IgD-negative memory B cell (primary cell): ENCODE data around the gene SLC25A53. TPM values are rescaled to one million over a fixed set of nuclear protein-coding genes. Genes with fewer than 3 reads are reported as not detected.

Experiments
- H3K27ac Mint-ChIP-seq, 3 donors: one replicate each; pipeline ENCODE4 v1.8.0; 2020 to 2022; ENCODE audit warnings: mild to moderate bottlenecking in 3 of 3, mixed read lengths in 3 of 3, moderate library complexity in 1 of 3
- H3K27me3 Mint-ChIP-seq: one replicate; pipeline ENCODE4 v1.8.0; 2021; ENCODE audit warnings: mixed read lengths
- H3K36me3 Mint-ChIP-seq: one replicate; pipeline ENCODE4 v1.8.0; 2020; ENCODE audit warnings: mild to moderate bottlenecking, mixed read lengths
- H3K4me1 Mint-ChIP-seq, 3 donors: one replicate each; pipeline ENCODE4 v1.8.0; 2020 to 2022; ENCODE audit warnings: mixed read lengths in 3 of 3, mild to moderate bottlenecking in 1 of 3
- H3K4me3 Mint-ChIP-seq, 4 donors: one replicate each; pipeline ENCODE4 v1.8.0; 2020 to 2022; ENCODE audit warnings: mild to moderate bottlenecking in 4 of 4, mixed read lengths in 4 of 4, moderate library complexity in 3 of 4
- H3K9me3 Mint-ChIP-seq, 3 donors: one replicate each; pipeline ENCODE4 v1.8.0; 2020 to 2021; ENCODE audit warnings: mixed read lengths in 3 of 3, mild to moderate bottlenecking in 1 of 3
- polyA plus RNA-seq: library from polyadenylated mRNA; unstranded; fragments of 300-500 nt; fragmentation: Illumina TruSeq; gene quantifications from one replicate; pipeline ENCODE4 v1.2.3, GENCODE V29; 2021

The SLC25A53 gene
- polyA plus RNA-seq, 1 donor from 2014 or later, result 9.5 TPM

DNA sequence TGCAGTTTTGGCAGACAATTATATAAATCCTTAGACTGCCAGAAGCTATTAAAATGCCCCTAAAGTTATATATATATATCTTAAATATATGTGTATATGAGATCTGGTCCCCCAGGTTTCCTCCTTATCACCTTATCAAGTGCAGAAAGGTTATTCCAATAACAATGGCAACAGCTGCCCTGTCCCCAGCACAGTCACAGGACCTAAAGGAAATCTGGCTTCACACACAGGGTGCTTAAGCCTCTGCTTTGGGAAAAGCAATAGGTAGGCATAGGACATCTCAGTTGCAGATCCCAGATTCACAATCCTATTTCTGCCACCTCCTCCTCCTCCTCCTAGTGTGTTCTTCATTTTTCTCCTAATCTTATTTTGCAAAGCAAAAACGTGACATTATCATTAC, 5.8 kb downstream of the SLC25A53 start:
- Mint-ChIP-seq H3K27ac (peak overlapping the region in 1 of 3 donors; percentile 36), H3K4me3 (no peak overlapping the region), H3K36me3 (no peaks in the 10 kb centered on the region)

DNA sequence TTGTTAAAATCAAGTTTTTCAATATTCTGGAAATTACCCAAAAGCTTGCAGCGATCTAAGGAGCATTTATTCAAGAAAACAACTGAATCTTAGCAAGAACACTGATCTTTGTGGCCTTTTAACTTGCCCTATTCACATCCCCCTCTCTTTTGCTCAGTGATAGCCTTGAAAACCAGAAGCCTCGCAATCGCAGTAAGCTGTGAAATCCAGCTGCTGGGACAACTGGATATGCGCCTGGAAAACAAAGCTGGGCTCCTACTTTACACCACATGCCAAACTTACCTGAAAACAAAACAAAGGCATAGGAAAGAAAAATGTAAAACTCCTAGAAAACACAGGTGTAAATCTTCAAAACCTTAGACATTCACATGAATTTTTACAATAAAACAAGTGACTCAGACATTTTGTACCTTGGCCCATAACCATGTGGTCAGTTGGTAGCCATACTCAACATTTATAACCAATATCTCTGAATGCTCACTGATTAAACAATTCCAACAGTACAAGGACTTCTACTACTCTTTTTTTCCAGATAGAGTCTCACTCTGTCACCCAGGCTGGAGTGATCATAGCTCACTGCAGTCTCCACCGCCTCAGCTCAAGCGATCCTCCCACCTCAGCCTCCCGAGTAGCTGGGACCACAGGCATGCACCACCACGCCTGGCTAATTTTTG, 15.6 kb downstream of the SLC25A53 start:
- peaks cover 1% of the 10 kb centered on the region for H3K36me3 Mint-ChIP-seq
- peaks cover 0 to 1% (median 0%) of the 10 kb centered on the region in 3 donors for H3K9me3 Mint-ChIP-seq
- H3K4me1 Mint-ChIP-seq, result peaks cover 10 to 22% (median 15%) of the 10 kb centered on the region in 3 donors
- H3K4me3 Mint-ChIP-seq, result no peak overlapping the region
- no peaks in the 10 kb centered on the region for H3K27me3 Mint-ChIP-seq
- H3K27ac Mint-ChIP-seq, result no peak overlapping the region

More for the DNA sequence above, 5.8 kb downstream of the SLC25A53 start:
- H3K9me3 Mint-ChIP-seq, result no peaks in the 10 kb centered on the region
- no peaks in the 10 kb centered on the region for H3K27me3 Mint-ChIP-seq
- peaks cover 0 to 9% (median 4%) of the 10 kb centered on the region in 3 donors for H3K4me1 Mint-ChIP-seq

- H3K36me3 Mint-ChIP-seq, result no peaks in the 10 kb centered on the region
These were observed 19.3 kb downstream of the SLC25A53 start for GRCh38 chrX:104137496-104137895.

DNA sequence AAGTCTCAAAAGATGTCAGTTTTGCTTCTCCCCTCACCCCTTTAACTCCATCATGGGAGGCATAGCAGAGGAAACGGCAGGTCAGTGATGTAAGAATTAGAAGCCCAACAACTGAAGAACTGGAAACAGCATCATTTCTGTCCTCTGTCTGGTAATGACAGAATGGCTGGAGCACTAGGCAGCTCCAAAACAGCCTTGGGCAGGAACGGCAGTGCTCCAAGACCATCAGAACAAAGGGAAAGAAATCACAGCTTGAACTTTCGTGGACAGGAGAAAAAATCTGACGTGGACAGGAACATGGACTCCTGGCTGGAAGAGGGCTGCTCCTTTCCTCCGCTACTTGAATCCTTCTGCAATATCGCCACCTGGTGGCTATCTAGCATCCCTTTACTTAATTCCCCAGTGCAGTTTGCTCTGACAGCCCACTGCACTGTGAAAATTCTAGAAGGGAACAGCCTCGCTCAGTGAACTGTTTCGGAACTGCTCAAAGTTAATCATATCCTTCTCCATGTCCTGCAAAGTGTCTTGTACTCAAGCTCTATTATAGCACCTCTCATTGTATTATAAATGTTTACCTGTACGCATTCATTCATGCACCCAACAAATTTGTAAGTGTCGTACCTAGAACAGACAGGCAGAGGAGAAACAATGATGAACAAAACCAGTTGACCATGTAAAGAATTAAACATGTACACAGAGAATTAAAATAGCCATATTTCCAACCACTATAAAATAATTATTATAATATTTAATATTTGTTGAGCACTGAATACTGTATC, 20.4 kb downstream of the SLC25A53 start:
- Mint-ChIP-seq H3K27ac (peak overlapping the region in 1 of 3 donors; percentile 32), H3K9me3 (peaks cover 0 to 1% (median 0%) of the 10 kb centered on the region in 3 donors), H3K36me3 (no peaks in the 10 kb centered on the region), H3K4me3 (no peak overlapping the region), H3K27me3 (no peaks in the 10 kb centered on the region), H3K4me1 (peaks cover 4 to 18% (median 5%) of the 10 kb centered on the region in 3 donors)

More at GRCh38 chrX:104137496-104137895, 19.3 kb downstream of the SLC25A53 start:
- Mint-ChIP-seq H3K9me3 (peaks cover 0 to 1% (median 0%) of the 10 kb centered on the region in 3 donors), H3K27ac (peak overlapping the region in 1 of 3 donors; percentile 67), H3K4me3 (no peak overlapping the region), H3K27me3 (no peaks in the 10 kb centered on the region), H3K4me1 (peaks cover 3 to 22% (median 5%) of the 10 kb centered on the region in 3 donors)

- peaks cover 4 to 18% (median 5%) of the 10 kb centered on the region in 3 donors for H3K4me1 Mint-ChIP-seq
- no peak overlapping the region for H3K27ac Mint-ChIP-seq
- no peaks in the 10 kb centered on the region for H3K36me3 Mint-ChIP-seq
- H3K9me3 Mint-ChIP-seq, result peaks cover 0 to 1% (median 0%) of the 10 kb centered on the region in 3 donors
- no peak overlapping the region for H3K4me3 Mint-ChIP-seq
- H3K27me3 Mint-ChIP-seq, result no peaks in the 10 kb centered on the region
These were observed 21.1 kb downstream of the SLC25A53 start for GRCh38 chrX:104135677-104136076.

DNA sequence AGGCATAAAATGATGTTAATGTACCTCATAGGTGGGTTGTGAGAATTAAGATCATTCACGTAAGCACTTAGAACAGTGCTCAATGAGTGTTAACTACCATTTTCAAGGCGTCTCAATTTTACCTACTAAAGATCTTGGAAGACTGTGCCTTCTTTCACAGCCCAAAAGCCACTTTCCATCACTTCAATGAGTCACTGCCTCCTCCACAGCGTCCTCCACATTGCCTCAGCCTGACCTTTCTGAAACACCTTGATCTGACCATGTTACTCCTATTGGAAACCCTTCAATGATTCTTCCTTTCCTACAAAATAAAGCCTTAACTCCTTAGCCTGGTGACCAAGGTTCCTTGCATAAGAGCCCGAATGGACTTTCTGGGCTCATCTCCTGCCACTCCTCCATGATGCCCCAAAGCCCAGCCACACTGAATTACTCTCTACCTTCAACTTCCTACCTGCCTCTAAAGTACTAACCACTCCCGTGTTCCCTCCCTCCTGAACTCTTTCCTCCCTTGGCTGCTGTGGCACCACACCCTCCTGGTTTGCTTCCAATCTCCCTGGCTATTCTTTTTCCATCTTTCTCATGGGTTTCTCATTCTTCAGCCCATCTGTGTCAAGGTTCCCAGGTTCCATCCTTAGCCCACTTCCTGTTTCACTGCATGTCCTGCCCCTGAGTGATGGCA, 22.1 kb downstream of the SLC25A53 start:
- H3K27ac Mint-ChIP-seq, result no peak overlapping the region
- no peak overlapping the region for H3K4me3 Mint-ChIP-seq
- H3K27me3 Mint-ChIP-seq, result no peaks in the 10 kb centered on the region
- no peaks in the 10 kb centered on the region for H3K36me3 Mint-ChIP-seq
- H3K9me3 Mint-ChIP-seq, result no peaks in the 10 kb centered on the region
- H3K4me1 Mint-ChIP-seq, result peaks cover 1 to 18% (median 5%) of the 10 kb centered on the region in 3 donors

DNA sequence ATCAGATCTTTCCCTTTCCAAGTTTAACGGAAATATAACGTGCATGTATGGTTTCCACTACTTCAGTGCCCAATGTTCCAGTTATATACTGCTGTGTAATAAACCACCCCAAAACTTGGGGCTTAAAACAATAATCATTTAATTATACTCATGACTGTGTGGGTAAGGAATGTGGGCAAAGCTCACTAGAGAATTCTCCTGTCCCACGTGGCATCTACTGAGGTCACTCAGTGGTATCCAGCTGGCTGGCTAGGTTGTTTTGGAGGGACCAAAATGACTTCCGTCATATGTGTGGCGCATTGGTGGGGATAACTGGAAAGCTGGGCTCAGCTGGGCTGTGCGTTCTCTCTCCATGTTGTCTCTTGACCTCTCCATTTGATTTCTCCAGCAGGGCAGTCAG, 26.0 kb downstream of the SLC25A53 start:
- H3K4me3 Mint-ChIP-seq, result no peak overlapping the region
- H3K27ac Mint-ChIP-seq, result no peak overlapping the region
- H3K4me1 Mint-ChIP-seq, result peaks cover 10 to 20% (median 14%) of the 10 kb centered on the region in 3 donors
- no peaks in the 10 kb centered on the region for H3K36me3 Mint-ChIP-seq
- H3K27me3 Mint-ChIP-seq, result peaks cover 2% of the 10 kb centered on the region
- H3K9me3 Mint-ChIP-seq, result no peaks in the 10 kb centered on the region

- H3K4me1 Mint-ChIP-seq, result peaks cover 25 to 36% (median 28%) of the 10 kb centered on the region in 3 donors
- H3K36me3 Mint-ChIP-seq, result peaks cover 5% of the 10 kb centered on the region
- H3K27me3 Mint-ChIP-seq, result peaks cover 2% of the 10 kb centered on the region
- peak overlapping the region in 2 of 4 donors; percentile 43 to 61 for H3K4me3 Mint-ChIP-seq
- peak overlapping the region in 1 of 3 donors; percentile 47 for H3K27ac Mint-ChIP-seq
- H3K9me3 Mint-ChIP-seq, result no peaks in the 10 kb centered on the region
These were observed 30.0 kb downstream of the SLC25A53 start for GRCh38 chrX:104126856-104127255.

- peaks cover 24 to 38% (median 33%) of the 10 kb centered on the region in 3 donors for H3K4me1 Mint-ChIP-seq
- peak overlapping the region in 2 of 4 donors; percentile 26 to 34 for H3K4me3 Mint-ChIP-seq
- peak overlapping the region in 2 of 3 donors; percentile 10 to 49 for H3K27ac Mint-ChIP-seq
These were observed 34.0 kb downstream of the SLC25A53 start for GRCh38 chrX:104122829-104123228.

DNA sequence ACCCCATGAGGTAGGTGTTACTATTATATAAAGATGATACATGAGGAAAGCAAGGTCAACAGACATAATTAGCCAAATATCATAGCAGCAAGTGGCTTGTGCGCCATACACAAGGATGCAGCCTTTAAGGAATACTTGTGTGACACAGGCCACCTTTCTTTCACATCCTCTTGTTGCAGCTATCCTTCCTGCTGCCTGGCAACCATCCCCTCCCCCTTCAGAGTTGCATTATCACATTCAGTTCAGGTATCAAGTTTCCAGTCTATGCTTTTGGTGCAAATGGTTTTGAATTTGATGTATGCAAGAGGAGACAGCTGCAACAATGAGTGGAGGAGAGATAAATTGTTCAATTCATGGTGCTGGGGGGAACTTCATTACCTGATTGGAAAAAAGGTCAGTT, 38.0 kb downstream of the SLC25A53 start:
- H3K36me3 Mint-ChIP-seq, result no peaks in the 10 kb centered on the region
- no peak overlapping the region for H3K4me3 Mint-ChIP-seq
- H3K27ac Mint-ChIP-seq, result no peak overlapping the region
- no peaks in the 10 kb centered on the region for H3K9me3 Mint-ChIP-seq
- peaks cover 3% of the 10 kb centered on the region for H3K27me3 Mint-ChIP-seq
- H3K4me1 Mint-ChIP-seq, result peaks cover 6 to 18% (median 16%) of the 10 kb centered on the region in 3 donors

More at GRCh38 chrX:104122829-104123228, 34.0 kb downstream of the SLC25A53 start:
- H3K27me3 Mint-ChIP-seq, result peaks cover 2% of the 10 kb centered on the region
- H3K9me3 Mint-ChIP-seq, result no peaks in the 10 kb centered on the region
- peaks cover 5% of the 10 kb centered on the region for H3K36me3 Mint-ChIP-seq

GRCh38 chrX:104117759-104118158, 39.0 kb downstream of the SLC25A53 start:
- no peaks in the 10 kb centered on the region for H3K9me3 Mint-ChIP-seq
- no peak overlapping the region for H3K27ac Mint-ChIP-seq
- peaks cover 4% of the 10 kb centered on the region for H3K27me3 Mint-ChIP-seq
- H3K36me3 Mint-ChIP-seq, result no peaks in the 10 kb centered on the region
- peak overlapping the region in 1 of 4 donors; percentile 9 for H3K4me3 Mint-ChIP-seq
- H3K4me1 Mint-ChIP-seq, result peaks cover 5 to 15% (median 13%) of the 10 kb centered on the region in 3 donors

- Mint-ChIP-seq H3K4me3 (peak overlapping the region; percentile 86 to 97 (median 92)), H3K4me1 (peaks cover 8 to 19% (median 8%) of the 10 kb centered on the region in 3 donors), H3K36me3 (no peaks in the 10 kb centered on the region), H3K27me3 (peaks cover 5% of the 10 kb centered on the region), H3K9me3 (no peaks in the 10 kb centered on the region), H3K27ac (peak overlapping the region in 2 of 3 donors; percentile 59 to 65)
These were observed 43.4 kb downstream of the SLC25A53 start for GRCh38 chrX:104113222-104113965.

DNA sequence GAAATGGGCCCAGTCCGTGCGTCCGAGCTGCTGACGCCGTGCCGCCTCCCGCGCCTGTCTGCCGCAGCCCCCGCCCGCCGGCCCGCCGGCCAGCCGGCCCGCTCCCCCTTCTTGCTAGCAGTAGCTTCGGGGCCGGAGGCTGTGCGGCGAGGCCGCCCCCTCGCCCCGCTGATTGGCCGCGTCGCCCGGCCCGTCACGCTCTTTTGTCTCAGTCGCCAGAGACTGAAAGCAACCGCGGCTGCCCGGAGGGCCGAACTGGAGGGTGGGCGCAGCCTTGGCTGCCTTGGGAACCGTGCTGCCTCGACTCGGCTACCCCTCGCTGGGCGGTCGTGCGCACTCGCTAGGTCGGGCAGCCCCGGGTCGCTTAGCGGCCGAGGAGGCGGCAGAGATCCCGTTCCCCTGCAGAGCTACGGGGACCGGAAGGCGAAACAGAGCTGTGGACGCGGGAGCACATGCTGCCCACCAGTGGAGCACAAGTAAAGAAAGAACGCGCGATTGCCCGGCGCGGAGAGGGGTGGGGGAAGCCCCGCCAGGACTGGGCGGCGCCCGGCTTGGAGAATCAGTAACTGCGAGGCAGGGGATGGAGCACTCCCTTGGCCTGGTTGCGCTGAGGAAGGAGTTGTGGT, 44.4 kb downstream of the SLC25A53 start, which contains the start of gene ZCCHC18:
Gene ZCCHC18 (plus strand): TSS at position 198 of the 626 bp plus-strand sequence. CDS start 1,589 bp downstream, outside the sequence.
- Mint-ChIP-seq H3K27ac (peak within 1 kb of the TSS in 2 of 3 donors; percentile 65 to 90), H3K9me3 (no peaks in the 10 kb centered on the region), H3K27me3 (peaks cover 5% of the 10 kb centered on the region), H3K4me1 (peaks cover 6 to 19% (median 8%) of the 10 kb centered on the region in 3 donors), H3K36me3 (no peaks in the 10 kb centered on the region), H3K4me3 (peak within 1 kb of the TSS; percentile 86 to 97 (median 92))
